ENCODE results near the gene DGKH.

The DGKH gene

GRCh38 chr13:42284068-42284467 is 235.6 kb downstream of the DGKH start:
- H3K27me3 ChIP-seq (ENCODE audit: control insufficient read depth, insufficient read depth, low read length): no peaks in the 10 kb centered on the region
- no peak overlapping the region for H3K4me2 ChIP-seq (ENCODE audit: low read length)
- H2AFZ ChIP-seq: no peak overlapping the region
- no peaks in the 10 kb centered on the region for H3K9me3 ChIP-seq (ENCODE audit: control insufficient read depth, low read length)
- no peak overlapping the region for H3K9ac ChIP-seq
- TF ChIP-seq, protein P1, sequence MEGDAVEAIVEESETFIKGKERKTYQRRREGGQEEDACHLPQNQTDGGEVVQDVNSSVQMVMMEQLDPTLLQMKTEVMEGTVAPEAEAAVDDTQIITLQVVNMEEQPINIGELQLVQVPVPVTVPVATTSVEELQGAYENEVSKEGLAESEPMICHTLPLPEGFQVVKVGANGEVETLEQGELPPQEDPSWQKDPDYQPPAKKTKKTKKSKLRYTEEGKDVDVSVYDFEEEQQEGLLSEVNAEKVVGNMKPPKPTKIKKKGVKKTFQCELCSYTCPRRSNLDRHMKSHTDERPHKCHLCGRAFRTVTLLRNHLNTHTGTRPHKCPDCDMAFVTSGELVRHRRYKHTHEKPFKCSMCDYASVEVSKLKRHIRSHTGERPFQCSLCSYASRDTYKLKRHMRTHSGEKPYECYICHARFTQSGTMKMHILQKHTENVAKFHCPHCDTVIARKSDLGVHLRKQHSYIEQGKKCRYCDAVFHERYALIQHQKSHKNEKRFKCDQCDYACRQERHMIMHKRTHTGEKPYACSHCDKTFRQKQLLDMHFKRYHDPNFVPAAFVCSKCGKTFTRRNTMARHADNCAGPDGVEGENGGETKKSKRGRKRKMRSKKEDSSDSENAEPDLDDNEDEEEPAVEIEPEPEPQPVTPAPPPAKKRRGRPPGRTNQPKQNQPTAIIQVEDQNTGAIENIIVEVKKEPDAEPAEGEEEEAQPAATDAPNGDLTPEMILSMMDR (IDR thresholded peaks at IDR 0.05): no peak
- H3K4me1 ChIP-seq: peaks cover 2% of the 10 kb centered on the region
- no peaks in the 10 kb centered on the region for H3K36me3 ChIP-seq (ENCODE audit: control insufficient read depth, insufficient read depth, low read length)
- no peak overlapping the region for H3K4me3 ChIP-seq (ENCODE audit: low read depth, low read length)
- no peaks in the 10 kb centered on the region for H3K79me2 ChIP-seq
- no peak overlapping the region for H3K27ac ChIP-seq

All from parathyroid adenoma (tissue), 2 donors.